Renal cortex interstitium (tissue), 11 donors: ENCODE results near the gene ATOH8. TPM values are rescaled to one million over a fixed set of nuclear protein-coding genes. Genes with fewer than 3 reads are reported as not detected.

Source experiments
- DNase-seq, 11 donors: peaks; one replicate each; pipeline ENCODE4 v3.0.0-alpha.2; 2013; ENCODE audit warnings: low read depth in 9 of 11, low spot score in 4 of 11; ENCODE audit errors: extremely low read depth in 1 of 11
- polyA plus RNA-seq, 3 donors: library from polyadenylated mRNA; unstranded; fragments of 120-200 nt; gene quantifications; one replicate each; pipeline ENCODE4 v1.2.1, GENCODE V29; 2013; ENCODE audit not compliant: insufficient read length in 3 of 3

ATOH8 gene
- polyA plus RNA-seq, 3 donors: 10.3 to 16.0 (median 14.8) TPM

GRCh38 chr2:85731606-85732005 lies 22.2 kb upstream of the ATOH8 start:
- DNase-seq: peak in 1 of 11 donors; percentile 25

GRCh38 chr2:85732467-85733120 lies 21.2 kb upstream of the ATOH8 start:
- DNase-seq: no peak

GRCh38 chr2:85733121-85733960 lies 20.4 kb upstream of the ATOH8 start:
- no peak for DNase-seq

GRCh38 chr2:85734015-85734414 lies 19.8 kb upstream of the ATOH8 start:
- no peak for DNase-seq

- DNase-seq: no peak
These were observed 18.7 kb upstream of the ATOH8 start for GRCh38 chr2:85734942-85735608.

- no peak for DNase-seq
These were observed 18.1 kb upstream of the ATOH8 start for GRCh38 chr2:85735691-85736090.

- DNase-seq: no peak
These were observed 17.1 kb upstream of the ATOH8 start for GRCh38 chr2:85736456-85737355.

GRCh38 chr2:85737481-85737880 lies 16.3 kb upstream of the ATOH8 start:
- no peak for DNase-seq

GRCh38 chr2:85737961-85738360 lies 15.8 kb upstream of the ATOH8 start:
- peak in 1 of 11 donors; percentile 34 for DNase-seq

- DNase-seq: no peak
These were observed 13.6 kb upstream of the ATOH8 start for GRCh38 chr2:85740193-85740592.

GRCh38 chr2:85741211-85741832 lies 12.5 kb upstream of the ATOH8 start:
- no peak for DNase-seq

- peak in 1 of 11 donors; percentile 51 for DNase-seq
These were observed 11.8 kb upstream of the ATOH8 start for GRCh38 chr2:85741833-85742455.

GRCh38 chr2:85743304-85743978 lies 10.3 kb upstream of the ATOH8 start:
- no peak for DNase-seq

- no peak for DNase-seq
These were observed 9.7 kb upstream of the ATOH8 start for GRCh38 chr2:85744055-85744454.

GRCh38 chr2:85744741-85745601 lies 8.8 kb upstream of the ATOH8 start:
- DNase-seq: no peak

- DNase-seq: no peak
These were observed 8.2 kb upstream of the ATOH8 start for GRCh38 chr2:85745619-85746018.
